Left colon (tissue), 2 donors: ENCODE data around the gene PRKN. TPM values are rescaled to one million over a fixed set of nuclear protein-coding genes. Genes with fewer than 3 reads are reported as not detected.

Experiments
- ATAC-seq: fragments of 200-7000 bp; cut with Tn5 transposase; one replicate; pipeline ENCODE4 v1.9.1; 2020; ENCODE audit warnings: mild to moderate bottlenecking, moderate library complexity
- DNase-seq, 2 donors: peaks; one replicate each; pipeline ENCODE4 v3.0.0-alpha.2; 2020
- intact Hi-C, 2 donors: fragments of 100-400 bp; cut with DNase I in 1 of 2; cut with micrococcal nuclease in 1 of 2; formaldehyde crosslinking; loops; one replicate each; pipeline versions ENCODE4 v1.11.2 to v1.14.0; 2022; cut with DNase I, micrococcal nuclease
- total RNA-seq, 2 donors: library from RNA; stranded (reverse); fragmentation: NEBNext Ultra II Directional; extraction: Animal tissue kit (Norgen Biotek cat#: 25700); gene quantifications; one replicate each; pipeline ENCODE4 v1.2.1, GENCODE V29; 2021
- donor health status: DM: no; HTN: no; CAD: no.
- donor health status: DM: yes; HTN: yes; CAD: no.

The PRKN gene
- total RNA-seq, 2 donors from 2014 or later, result 5.4 to 5.5 TPM

- intact Hi-C loops, result no loop called here
- no peak for DNase-seq
- ATAC-seq, result no peak
Observed at GRCh38 chr6:161740486-161740885, 987.1 kb downstream of the PRKN start.

- no peak for ATAC-seq
Observed at GRCh38 chr6:161736781-161737292, 990.7 kb downstream of the PRKN start.

GRCh38 chr6:161736326-161736725 is 991.2 kb downstream of the PRKN start:
- intact Hi-C loops, result no loop called here
- no peak for ATAC-seq
- no peak for DNase-seq

More at GRCh38 chr6:161736781-161737292, 990.7 kb downstream of the PRKN start:
- intact Hi-C loops, result no loop called here
- no peak for DNase-seq

GRCh38 chr6:161732594-161732993 is 995.0 kb downstream of the PRKN start:
- no peak for ATAC-seq
- no peak for DNase-seq
- intact Hi-C loops, result no loop called here

- ATAC-seq, result no peak
- intact Hi-C loops, result no loop called here
- no peak for DNase-seq
Observed at GRCh38 chr6:161727083-161727833, 1000.3 kb downstream of the PRKN start.

GRCh38 chr6:161722394-161722793 is 1005.2 kb downstream of the PRKN start:
- intact Hi-C loops, result no loop called here
- ATAC-seq (no peak), DNase-seq (no peak)

- ATAC-seq (no peak), DNase-seq (no peak)
- intact Hi-C loops, result no loop called here
Observed at GRCh38 chr6:161721511-161721910, 1006.1 kb downstream of the PRKN start.

- ATAC-seq (no peak), DNase-seq (no peak)
- intact Hi-C loops, result no loop called here
Observed at GRCh38 chr6:161716176-161716575, 1011.4 kb downstream of the PRKN start.

GRCh38 chr6:161711938-161712337 is 1015.6 kb downstream of the PRKN start:
- no peak for ATAC-seq
- no peak for DNase-seq
- intact Hi-C loops, result no loop called here

- intact Hi-C loops, result no loop called here
- DNase-seq (no peak), ATAC-seq (no peak)
Observed at GRCh38 chr6:161711515-161711914, 1016.1 kb downstream of the PRKN start.

GRCh38 chr6:161710698-161711097 is 1016.9 kb downstream of the PRKN start:
- intact Hi-C loops, result no loop called here
- ATAC-seq, result no peak
- DNase-seq, result no peak

GRCh38 chr6:161701056-161701455 is 1026.5 kb downstream of the PRKN start:
- ATAC-seq, result no peak
- DNase-seq, result no peak
- intact Hi-C loops, result no loop called here

GRCh38 chr6:161696801-161697200 is 1030.8 kb downstream of the PRKN start:
- ATAC-seq, result no peak
- DNase-seq, result no peak
- intact Hi-C loops, result loop anchor here in 1 of 2 donors (10.0 kb wide), 1 partner anchor 282 kb away; no protein-coding TSS in a partner anchor

- DNase-seq (no peak), ATAC-seq (no peak)
- intact Hi-C loops, result loop anchor here in 1 of 2 donors (10.0 kb wide), 1 partner anchor 280 kb away; no protein-coding TSS in a partner anchor
Observed at GRCh38 chr6:161694995-161695394, 1032.6 kb downstream of the PRKN start.

- no peak for ATAC-seq
- intact Hi-C loops, result no loop called here
- no peak for DNase-seq
Observed at GRCh38 chr6:161686655-161687054, 1040.9 kb downstream of the PRKN start.

GRCh38 chr6:161684731-161685475 is 1042.7 kb downstream of the PRKN start:
- ATAC-seq (no peak), DNase-seq (no peak)
- intact Hi-C loops, result no loop called here

GRCh38 chr6:161683400-161683799 is 1044.2 kb downstream of the PRKN start:
- ATAC-seq (no peak), DNase-seq (no peak)
- intact Hi-C loops, result no loop called here

GRCh38 chr6:161682982-161683381 is 1044.6 kb downstream of the PRKN start:
- intact Hi-C loops, result no loop called here
- no peak for DNase-seq
- no peak for ATAC-seq

GRCh38 chr6:161679980-161680538 is 1047.5 kb downstream of the PRKN start:
- no peak for DNase-seq
- ATAC-seq, result no peak
- intact Hi-C loops, result no loop called here

GRCh38 chr6:161677188-161677587 is 1050.4 kb downstream of the PRKN start:
- intact Hi-C loops, result no loop called here
- no peak for DNase-seq
- ATAC-seq, result no peak
